GM12891 (cell line): ENCODE results near the gene MSI2.

ENCODE experiments used
- DNase-seq: peaks from one replicate; pipeline ENCODE4 v3.0.0; 2011; ENCODE audit warnings: low spot score; ENCODE audit not compliant: insufficient read length
- FAIRE-seq: peaks from 2 replicates; lab custom pipeline; 2011; peaks lifted over from hg19 to GRCh38; lab: Jason Lieb, UNC
- PAX5 ChIP-seq: IDR thresholded peaks from 2 replicates; pipeline ENCODE4 v1.6.1; 2011; ENCODE audit warnings: low read length, moderate library complexity, mild to moderate bottlenecking; ENCODE audit not compliant: insufficient read depth, severe bottlenecking
- POLR2A ChIP-seq: IDR thresholded peaks from 2 replicates; pipeline ENCODE4 v1.6.1; 2011; ENCODE audit warnings: low read depth, low read length, control low read depth
- POLR2AphosphoS5 ChIP-seq: IDR thresholded peaks from 2 replicates; pipeline ENCODE4 v1.6.1; 2011; ENCODE audit warnings: low read depth, low read length, control low read depth
- POU2F2 ChIP-seq: IDR thresholded peaks from 2 replicates; pipeline ENCODE4 v1.6.1; 2011; ENCODE audit warnings: low read depth, mild to moderate bottlenecking, control low read depth, low read length, moderate library complexity
- SPI1 ChIP-seq: IDR thresholded peaks from 2 replicates; pipeline ENCODE4 v1.6.1; 2011; ENCODE audit warnings: low read depth, low read length, control low read depth
- TAF1 ChIP-seq: IDR thresholded peaks from 2 replicates; pipeline ENCODE4 v1.6.1; 2011; ENCODE audit warnings: low read depth, low read length, control low read depth

MSI2 gene

GRCh38 chr17:57533684-57534305, 277.5 kb downstream of the MSI2 start:
- no peak for DNase-seq
- TF ChIP-seq SPI1, result no peak
- no peak for TF ChIP-seq PAX5
- TF ChIP-seq POLR2AphosphoS5, result no peak
- TF ChIP-seq POLR2A, result no peak
- no peak for TF ChIP-seq POU2F2
- TF ChIP-seq TAF1, result no peak
- peak; percentile 61 for FAIRE-seq

- DNase-seq (no peak), FAIRE-seq (no peak)
- TF ChIP-seq TAF1 (no peak), SPI1 (no peak), POU2F2 (no peak)
These were observed 278.5 kb downstream of the MSI2 start for GRCh38 chr17:57534863-57535248.

DNA sequence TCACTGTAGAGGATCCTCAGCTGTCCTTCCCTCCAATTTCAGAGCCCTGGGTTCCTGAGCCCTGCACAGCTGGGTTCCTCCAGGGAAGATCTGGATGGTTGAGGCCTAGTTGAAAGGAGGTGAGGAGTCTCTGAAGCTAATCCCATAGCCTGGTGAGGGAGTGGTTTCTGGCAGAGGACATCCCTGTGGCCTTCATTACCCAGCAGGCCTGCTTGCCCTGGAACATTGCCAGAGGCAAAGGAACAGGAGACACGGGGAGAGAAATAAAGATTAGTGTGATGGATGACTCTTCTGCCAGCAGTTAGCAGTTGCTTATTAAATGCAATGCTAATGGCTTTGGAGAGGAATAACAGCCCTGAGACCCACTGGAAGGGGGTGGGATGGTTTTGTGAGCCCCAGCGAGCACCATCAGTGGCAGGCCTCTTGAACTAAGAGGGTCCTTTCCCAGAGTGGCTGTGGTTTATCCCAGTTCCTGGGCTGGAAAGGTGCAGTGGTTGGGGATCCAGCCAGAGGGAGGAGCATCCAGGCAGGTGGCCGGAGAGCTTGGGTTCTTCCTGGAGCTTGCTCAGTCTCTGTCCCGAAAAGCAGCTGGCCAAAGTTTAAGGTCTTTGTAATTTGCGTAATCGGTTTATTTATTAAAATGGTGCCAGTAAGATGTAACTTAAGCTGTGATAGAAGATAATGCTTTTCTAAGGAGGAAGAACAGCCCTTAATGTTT, 279.1 kb downstream of the MSI2 start:
- DNase-seq (no peak), FAIRE-seq (no peak)

GRCh38 chr17:57536289-57536688, 280.0 kb downstream of the MSI2 start:
- TF ChIP-seq POLR2AphosphoS5 (no peak), PAX5 (no peak), SPI1 (no peak), POU2F2 (no peak), TAF1 (no peak), POLR2A (no peak)
- DNase-seq, result no peak
- FAIRE-seq, result no peak

More for the DNA sequence above, 279.1 kb downstream of the MSI2 start:
- TF ChIP-seq POLR2A (no peak), SPI1 (no peak), PAX5 (no peak), POU2F2 (no peak), TAF1 (no peak), POLR2AphosphoS5 (no peak)

GRCh38 chr17:57536789-57537523, 280.6 kb downstream of the MSI2 start:
- TF ChIP-seq TAF1 (no peak), SPI1 (no peak), POLR2AphosphoS5 (no peak), PAX5 (no peak), POLR2A (no peak), POU2F2 (no peak)
- no peak for DNase-seq
- FAIRE-seq, result no peak

- TF ChIP-seq POLR2A, result no peak
- no peak for TF ChIP-seq SPI1
- TF ChIP-seq PAX5, result no peak
- TF ChIP-seq POU2F2, result no peak
- no peak for TF ChIP-seq TAF1
- TF ChIP-seq POLR2AphosphoS5, result no peak
- peak; percentile 67 for FAIRE-seq
- DNase-seq, result peak; percentile 39
These were observed 281.4 kb downstream of the MSI2 start for GRCh38 chr17:57537524-57538410.

GRCh38 chr17:57538736-57539456, 282.6 kb downstream of the MSI2 start:
- TF ChIP-seq POU2F2 (no peak), SPI1 (no peak), PAX5 (no peak), TAF1 (no peak), POLR2AphosphoS5 (no peak), POLR2A (no peak)
- FAIRE-seq (no peak), DNase-seq (no peak)

GRCh38 chr17:57539529-57540301, 283.4 kb downstream of the MSI2 start:
- TF ChIP-seq SPI1 (no peak), POLR2A (no peak), POU2F2 (no peak), TAF1 (no peak), POLR2AphosphoS5 (no peak), PAX5 (no peak)
- DNase-seq (no peak), FAIRE-seq (no peak)
